Upper lobe of left lung (tissue), 4 donors: Measurements from ENCODE around the gene DPH7.

Experiments used
- CTCF ChIP-seq, 6 experiments: fragments of 450-650 bp in 4 of 6; fragments of 200-600 bp in 2 of 6; sonication (generic) in 2 of 6; IDR thresholded peaks; one replicate each; pipeline ENCODE4 v1.5.1; 2016 to 2019; ENCODE audit warnings: antibody characterized with exemption in 6 of 6
- POLR2A ChIP-seq, 4 donors: fragments of 450-650 bp; IDR thresholded peaks; one replicate each; pipeline ENCODE4 v1.5.1; 2016 to 2017; ENCODE audit warnings: antibody characterized with exemption in 4 of 4, mild to moderate bottlenecking in 2 of 4

GRCh38 chr9:137531099-137531765 lies 47.5 kb downstream of the DPH7 start:
- TF ChIP-seq CTCF (IDR thresholded peaks at IDR 0.05): no peak
- no peak for TF ChIP-seq POLR2A (IDR thresholded peaks at IDR 0.05)
